Prostate gland (tissue), 2 donors: ENCODE results near the gene MAP7D3.

ENCODE experiments used
- POLR2A ChIP-seq: fragments of 450-650 bp; IDR thresholded peaks from one replicate; pipeline ENCODE4 v1.6.1; 2016; ENCODE audit warnings: antibody characterized with exemption, mild to moderate bottlenecking
- TF ChIP-seq, protein P1 (sequence below), 4 experiments: fragments of 200-600 bp in 2 of 4; fragments of 450-650 bp in 2 of 4; sonication (generic) in 2 of 4; IDR thresholded peaks; 1 replicate in 3 of 4; 2 replicates in 1 of 4; pipeline ENCODE4 v1.5.1; 2016 to 2019; ENCODE audit warnings: antibody characterized with exemption in 4 of 4, mild to moderate bottlenecking in 2 of 4, moderate library complexity in 2 of 4

DNA sequence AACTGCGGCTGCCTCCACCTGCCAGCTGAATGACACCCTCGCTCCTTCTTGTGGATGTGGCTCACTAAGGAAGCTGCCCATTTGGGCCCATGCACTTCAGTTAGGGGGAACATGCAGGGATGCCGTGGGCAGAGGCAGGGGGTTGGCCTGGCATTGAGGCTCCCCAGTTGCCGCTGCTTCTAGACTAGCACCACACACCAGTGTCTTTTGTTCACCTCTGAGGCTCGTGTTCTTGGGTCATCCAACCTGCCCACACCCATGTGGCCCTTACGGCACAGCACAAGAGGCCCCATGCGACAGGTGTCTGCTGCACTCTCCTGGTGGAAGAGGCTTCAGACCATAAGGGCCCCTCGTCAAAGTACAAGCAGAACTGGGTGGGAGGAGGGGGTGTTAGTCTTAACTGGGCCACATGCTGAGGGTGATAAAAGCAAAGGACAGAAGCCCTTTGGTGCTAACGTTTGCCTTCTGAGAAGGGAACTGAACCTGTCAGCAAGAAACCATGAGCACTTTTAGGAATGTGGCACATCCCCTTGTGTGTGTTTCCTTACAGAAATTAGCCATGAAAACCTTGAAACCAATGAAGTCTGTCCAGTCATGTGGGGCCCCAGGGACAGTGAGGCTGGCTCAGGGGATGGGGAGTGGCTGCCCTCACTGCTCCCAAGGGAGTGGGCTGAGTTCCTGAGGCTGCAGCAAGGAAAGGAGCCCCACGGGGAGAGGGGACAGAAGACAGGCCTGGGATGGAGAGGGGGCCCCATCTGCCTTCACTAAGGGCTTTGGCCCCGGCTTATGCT is 39.2 kb downstream of the MAP7D3 start:
- TF ChIP-seq, protein P1, sequence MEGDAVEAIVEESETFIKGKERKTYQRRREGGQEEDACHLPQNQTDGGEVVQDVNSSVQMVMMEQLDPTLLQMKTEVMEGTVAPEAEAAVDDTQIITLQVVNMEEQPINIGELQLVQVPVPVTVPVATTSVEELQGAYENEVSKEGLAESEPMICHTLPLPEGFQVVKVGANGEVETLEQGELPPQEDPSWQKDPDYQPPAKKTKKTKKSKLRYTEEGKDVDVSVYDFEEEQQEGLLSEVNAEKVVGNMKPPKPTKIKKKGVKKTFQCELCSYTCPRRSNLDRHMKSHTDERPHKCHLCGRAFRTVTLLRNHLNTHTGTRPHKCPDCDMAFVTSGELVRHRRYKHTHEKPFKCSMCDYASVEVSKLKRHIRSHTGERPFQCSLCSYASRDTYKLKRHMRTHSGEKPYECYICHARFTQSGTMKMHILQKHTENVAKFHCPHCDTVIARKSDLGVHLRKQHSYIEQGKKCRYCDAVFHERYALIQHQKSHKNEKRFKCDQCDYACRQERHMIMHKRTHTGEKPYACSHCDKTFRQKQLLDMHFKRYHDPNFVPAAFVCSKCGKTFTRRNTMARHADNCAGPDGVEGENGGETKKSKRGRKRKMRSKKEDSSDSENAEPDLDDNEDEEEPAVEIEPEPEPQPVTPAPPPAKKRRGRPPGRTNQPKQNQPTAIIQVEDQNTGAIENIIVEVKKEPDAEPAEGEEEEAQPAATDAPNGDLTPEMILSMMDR (IDR thresholded peaks at IDR 0.05) = no peak
- TF ChIP-seq POLR2A = no peak
